NCI-H2107 (cell line): ENCODE results near the gene PRDM4.
A peak's percentile ranks its signal among the peaks of the same experiment; 100 is the strongest.

Experiments used
- DNase-seq: peaks from one replicate; lab custom pipeline; 2025; lab: John Stamatoyannopoulos, UW

The PRDM4 gene

GRCh38 chr12:107685360-107686248 lies 75.3 kb downstream of the PRDM4 start, which contains the start of gene PWP1:
Gene PWP1, plus strand, starts transcription at chr12:107685799. Its CDS starts 101 bp downstream, at chr12:107685900.
- DNase-seq = peak; percentile 89

DNA sequence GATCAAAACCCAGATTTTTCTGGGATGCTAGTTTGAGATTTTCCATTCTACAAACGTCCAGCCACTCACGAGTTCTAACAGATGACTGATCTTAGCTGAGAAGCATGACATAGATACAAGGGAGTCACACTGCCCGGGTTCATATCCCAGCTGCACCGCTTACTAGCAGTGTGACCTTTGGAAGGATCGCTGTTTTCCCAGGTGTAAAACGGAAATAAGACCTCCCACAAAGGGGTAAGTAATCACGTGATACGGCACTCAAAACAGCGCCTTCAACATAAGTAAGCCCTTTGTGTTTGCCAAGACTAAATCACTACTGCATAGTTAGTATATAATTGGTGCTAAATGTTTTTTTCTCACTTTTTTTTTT lies 76.0 kb downstream of the PRDM4 start:
- no peak for DNase-seq

GRCh38 chr12:107684029-107684795 lies 76.7 kb downstream of the PRDM4 start:
- DNase-seq = no peak
